HepG2 (cell line): ENCODE measurements around the gene BIRC3. TPM values are rescaled to one million over a fixed set of nuclear protein-coding genes. Genes with fewer than 3 reads are reported as not detected.
A peak's percentile ranks its signal among the peaks of the same experiment; 100 is the strongest.

Experiments used
- ATRX ChIP-seq: sonication (generic); formaldehyde crosslinking; IDR thresholded peaks from 2 replicates; pipeline ENCODE4 v1.4.0; 2020; ENCODE audit warnings: missing genetic modification reagents, borderline replicate concordance
- GPN1 ChIP-seq: sonication (generic); formaldehyde crosslinking; IDR thresholded peaks from 2 replicates; pipeline ENCODE4 v1.5.1; 2020; ENCODE audit warnings: missing genetic modification reagents, borderline replicate concordance
- HMGXB3 ChIP-seq: sonication (generic); formaldehyde crosslinking; IDR thresholded peaks from 2 replicates; pipeline ENCODE4 v1.4.0; 2020; ENCODE audit warnings: missing genetic modification reagents, borderline replicate concordance
- HOXA5 ChIP-seq: sonication (generic); formaldehyde crosslinking; IDR thresholded peaks from 2 replicates; pipeline ENCODE4 v1.4.0; 2020; ENCODE audit warnings: missing genetic modification reagents
- KLF12 ChIP-seq: sonication (generic); formaldehyde crosslinking; IDR thresholded peaks from 2 replicates; pipeline ENCODE4 v1.4.0; 2020; ENCODE audit warnings: missing genetic modification reagents, borderline replicate concordance
- KLF6 ChIP-seq: IDR thresholded peaks from 2 replicates; pipeline ENCODE4 v1.8.0; 2016; ENCODE audit warnings: missing biosample characterization, missing genetic modification reagents
- KMT2B ChIP-seq: IDR thresholded peaks from 2 replicates; pipeline ENCODE4 v1.6.1; 2016; ENCODE audit warnings: missing genetic modification reagents, missing compliant biosample characterization
- MED1 ChIP-seq: sonication (generic); formaldehyde crosslinking; IDR thresholded peaks from 2 replicates; pipeline ENCODE4 v1.4.0; 2020; ENCODE audit warnings: missing genetic modification reagents
- PBX3 ChIP-seq: sonication (generic); formaldehyde crosslinking; IDR thresholded peaks from 2 replicates; pipeline ENCODE4 v1.8.1; 2023; ENCODE audit warnings: missing genetic modification reagents, inconsistent platforms, borderline replicate concordance
- RFX1 ChIP-seq: fragments of 450-650 bp; IDR thresholded peaks from 2 replicates; pipeline ENCODE4 v1.6.1; 2017
- ZNF142 ChIP-seq: sonication (generic); formaldehyde crosslinking; IDR thresholded peaks from 2 replicates; pipeline ENCODE4 v1.4.0; 2020; ENCODE audit warnings: missing genetic modification reagents
- ZNF232 ChIP-seq: sonication (generic); formaldehyde crosslinking; IDR thresholded peaks from 2 replicates; pipeline ENCODE4 v1.4.0; 2020; ENCODE audit warnings: missing genetic modification reagents, borderline replicate concordance
- ZNF432 ChIP-seq: sonication (generic); formaldehyde crosslinking; IDR thresholded peaks from 2 replicates; pipeline ENCODE4 v1.5.0; 2020; ENCODE audit warnings: missing genetic modification reagents, mild to moderate bottlenecking, borderline replicate concordance
- ZNF549 ChIP-seq: sonication (generic); formaldehyde crosslinking; IDR thresholded peaks from 2 replicates; pipeline ENCODE4 v1.5.0; 2020; ENCODE audit warnings: missing genetic modification reagents
- ZNF749 ChIP-seq: sonication (generic); formaldehyde crosslinking; IDR thresholded peaks from 2 replicates; pipeline ENCODE4 v1.8.0; 2022; ENCODE audit warnings: mild to moderate bottlenecking, missing genetic modification reagents, moderate library complexity, borderline replicate concordance
- polyA plus RNA-seq, 8 experiments: library from polyadenylated mRNA; depleted of rRNA in 3 of 8; stranded (reverse) in 7 of 8; unstranded in 1 of 8; fragments of >200 nt; fragmentation: Illumina TruSeq in 4 of 8; extraction: Trizol in 4 of 8; gene quantifications; 2 replicates each; pipeline versions ENCODE4 v1.2.1 to v1.2.3, GENCODE V29; 2011 to 2016; ENCODE audit warnings: low read depth in 4 of 8, missing spikeins in 1 of 8, mixed read lengths in 1 of 8; ENCODE audit not compliant: insufficient read depth in 1 of 8
- total RNA-seq, 5 experiments: library from RNA; depleted of rRNA; stranded (reverse); fragments of >200 nt; fragmentation: Illumina TruSeq; extraction: Trizol; gene quantifications; 2 replicates each; pipeline ENCODE4 v1.2.3, GENCODE V29; 2016; ENCODE audit warnings: low read depth in 1 of 5
- TF ChIP-seq, protein P1 (sequence below): sonication (generic); formaldehyde crosslinking; IDR thresholded peaks from 2 replicates; pipeline ENCODE4 v1.5.0; 2020; ENCODE audit warnings: missing genetic modification reagents

BIRC3 gene
- total and polyA plus RNA-seq, 2 of the 13 experiments (the other 11 are each of a cell fraction or from before 2014, with no cell fraction given): 0.41 to 4.2 TPM

DNA sequence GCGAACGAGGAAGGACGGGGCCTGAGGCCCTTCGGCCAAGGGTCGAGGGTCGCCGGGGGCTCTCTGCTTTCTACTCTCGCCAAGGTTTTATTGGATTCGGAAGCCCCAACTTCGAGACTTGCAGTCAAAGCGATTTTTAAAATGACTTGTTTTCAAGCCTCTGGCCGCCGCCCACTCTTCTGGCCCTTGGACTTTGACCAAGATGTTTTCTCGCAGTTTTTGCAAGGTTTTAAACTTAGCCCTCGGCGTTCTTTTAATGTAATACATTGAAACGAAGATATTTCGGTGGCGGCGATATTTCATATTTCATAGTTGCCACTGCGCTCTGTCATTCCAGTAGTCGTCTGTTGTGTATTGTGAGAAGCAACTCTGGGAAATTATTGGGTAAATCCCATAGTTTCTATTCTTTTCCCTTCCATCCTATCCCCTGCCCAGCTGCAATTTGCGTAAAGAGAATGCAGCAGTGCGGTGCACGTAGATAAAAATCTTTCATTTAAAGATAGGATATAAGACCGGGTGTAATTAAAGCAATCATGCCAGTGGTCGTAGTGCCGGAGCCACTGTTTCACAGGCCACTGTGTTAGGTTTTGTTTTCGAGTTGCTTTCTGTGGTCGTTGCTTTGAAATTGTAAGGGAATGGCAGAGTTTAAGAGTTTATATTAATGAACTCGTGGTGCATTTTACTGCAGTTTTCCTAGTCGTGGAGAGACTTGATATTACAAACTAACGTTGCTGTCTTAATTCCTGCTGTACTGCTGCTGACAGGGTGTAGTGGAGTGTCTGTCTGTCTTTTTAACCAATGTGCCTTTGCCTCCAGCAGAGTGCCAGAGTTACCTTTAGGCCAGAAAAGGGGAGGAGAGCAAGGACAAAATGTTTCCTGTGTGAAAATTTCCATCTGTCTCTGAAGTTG is 30.4 kb downstream of the BIRC3 start (continued):
- TF ChIP-seq HMGXB3 (no peak), KMT2B (CRISPR knock-in tag) (0 out of 2 replicates have a peak, but pooled peaks have one; percentile 5), ZNF432 (CRISPR knock-in tag) (0 out of 2 replicates have a peak, but pooled peaks have one; percentile 34), RFX1 (no peak), ZNF232 (CRISPR knock-in tag) (0 out of 2 replicates have a peak, but pooled peaks have one; percentile 16), HOXA5 (no peak), ZNF749 (no peak), GPN1 (CRISPR knock-in tag) (no peak), ZNF142 (CRISPR knock-in tag) (no peak), MED1 (no peak; the same call in 1 of the 2 replicates), KLF12 (CRISPR knock-in tag) (peak; percentile 5; the same call in 1 of the 2 replicates), KLF6 (CRISPR knock-in tag) (0 out of 2 replicates have a peak, but pooled peaks have one; percentile 44), ATRX (CRISPR knock-in tag) (no peak), PBX3 (CRISPR knock-in tag) (no peak), ZNF549 (CRISPR knock-in tag) (no peak)
- TF ChIP-seq, protein P1, sequence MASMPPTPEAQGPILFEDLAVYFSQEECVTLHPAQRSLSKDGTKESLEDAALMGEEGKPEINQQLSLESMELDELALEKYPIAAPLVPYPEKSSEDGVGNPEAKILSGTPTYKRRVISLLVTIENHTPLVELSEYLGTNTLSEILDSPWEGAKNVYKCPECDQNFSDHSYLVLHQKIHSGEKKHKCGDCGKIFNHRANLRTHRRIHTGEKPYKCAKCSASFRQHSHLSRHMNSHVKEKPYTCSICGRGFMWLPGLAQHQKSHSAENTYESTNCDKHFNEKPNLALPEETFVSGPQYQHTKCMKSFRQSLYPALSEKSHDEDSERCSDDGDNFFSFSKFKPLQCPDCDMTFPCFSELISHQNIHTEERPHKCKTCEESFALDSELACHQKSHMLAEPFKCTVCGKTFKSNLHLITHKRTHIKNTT: no peak
